Erythroblast (primary cell): Measurements from ENCODE around the gene GPC3.
"Not testable (repeated sequence)": the region's sequence is repeated elsewhere in the genome, so short reads cannot be mapped to it uniquely, and the experiment has no call there.

Experiments
- GATA1 ChIP-seq: IDR thresholded peaks from 2 replicates; pipeline ENCODE4 v1.6.1; 2011; ENCODE audit warnings: low read depth, mild to moderate bottlenecking, control low read depth, low read length, moderate library complexity
- POLR2A ChIP-seq: IDR thresholded peaks from 2 replicates; pipeline ENCODE4 v1.6.1; 2011; ENCODE audit warnings: mild to moderate bottlenecking, low read length

DNA sequence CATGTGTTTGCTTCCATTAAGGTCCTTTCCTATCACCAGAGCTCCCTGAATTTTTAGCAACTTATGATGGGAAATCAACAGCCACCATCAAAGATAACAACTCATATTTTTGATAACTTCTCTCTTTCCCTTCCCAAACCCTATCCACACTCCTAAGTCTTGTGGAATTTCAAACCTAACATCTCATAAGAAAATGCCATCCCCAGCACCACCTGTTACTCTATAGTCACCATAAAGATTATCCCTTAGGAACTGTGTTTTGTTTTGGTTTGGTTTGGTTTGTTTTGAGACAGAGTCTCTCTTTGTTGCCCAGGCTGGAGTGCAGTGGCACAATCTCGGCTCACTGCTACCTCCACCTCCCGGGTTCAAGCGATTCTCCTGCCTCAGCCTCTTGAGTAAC, 5.7 kb upstream of the GPC3 start:
- TF ChIP-seq POLR2A, GATA1: not testable (repeated sequence)
